ENCODE results near the gene FAM20B.

FAM20B gene

GRCh38 chr1:179053486-179053885 lies 27.8 kb downstream of the FAM20B start:
- no peak for DNase-seq

- no peak for DNase-seq
These were observed 30.2 kb downstream of the FAM20B start for GRCh38 chr1:179055937-179056336.

- no peak for DNase-seq
These were observed 33.1 kb downstream of the FAM20B start for GRCh38 chr1:179058487-179059483.

- DNase-seq, result no peak
These were observed 35.9 kb downstream of the FAM20B start for GRCh38 chr1:179061360-179062282.

- no peak for DNase-seq
These were observed 40.8 kb downstream of the FAM20B start for GRCh38 chr1:179066471-179066870.

- DNase-seq, result no peak
These were observed 51.7 kb downstream of the FAM20B start for GRCh38 chr1:179077396-179077795.

- no peak for DNase-seq
These were observed 53.5 kb downstream of the FAM20B start for GRCh38 chr1:179079113-179079761.

GRCh38 chr1:179080866-179081686 lies 55.4 kb downstream of the FAM20B start:
- DNase-seq, result no peak

- peak; percentile 56 for DNase-seq
These were observed 56.1 kb downstream of the FAM20B start, which contains the start of gene TOR3A for GRCh38 chr1:179081687-179082332. TOR3A (plus strand) TSS chr1:179082070; CDS start chr1:179082129, 59 bp downstream.

GRCh38 chr1:179082333-179082998 lies 56.8 kb downstream of the FAM20B start:
- DNase-seq, result no peak

GRCh38 chr1:179082999-179083335 lies 57.3 kb downstream of the FAM20B start:
- no peak for DNase-seq

GRCh38 chr1:179083533-179083932 lies 57.8 kb downstream of the FAM20B start:
- no peak for DNase-seq

- DNase-seq, result no peak
These were observed 62.0 kb downstream of the FAM20B start for GRCh38 chr1:179087665-179088064.

- DNase-seq, result no peak
These were observed 64.3 kb downstream of the FAM20B start for GRCh38 chr1:179089827-179090482.

GRCh38 chr1:179090522-179090921 lies 64.8 kb downstream of the FAM20B start:
- DNase-seq, result no peak

- no peak for DNase-seq
These were observed 65.2 kb downstream of the FAM20B start for GRCh38 chr1:179090923-179091322.

GRCh38 chr1:179091691-179092165 lies 66.0 kb downstream of the FAM20B start:
- DNase-seq, result no peak

- DNase-seq, result no peak
These were observed 67.3 kb downstream of the FAM20B start for GRCh38 chr1:179092896-179093461.

- DNase-seq, result no peak
These were observed 69.1 kb downstream of the FAM20B start for GRCh38 chr1:179094818-179095217.

GRCh38 chr1:179095377-179095776 lies 69.7 kb downstream of the FAM20B start:
- DNase-seq, result no peak
